ENCODE data around the gene CHST7.

CHST7 gene

GRCh38 chrX:46571423-46572339 lies 1.9 kb upstream of the CHST7 start:
- in situ Hi-C loops (cut with HindIII; ENCODE audit: low pct_ligation_motif_present, low pct_unique_long_range_greater_than_20kb, low sequenced_read_pairs), result no loop called here
- DNase-seq, result no peak

GRCh38 chrX:46572340-46572936 lies 1.1 kb upstream of the CHST7 start:
- no peak for DNase-seq
- in situ Hi-C loops (cut with HindIII; ENCODE audit: low pct_ligation_motif_present, low pct_unique_long_range_greater_than_20kb, low sequenced_read_pairs), result no loop called here

GRCh38 chrX:46573892-46574773 lies 568 bp downstream of the CHST7 start:
- in situ Hi-C loops (cut with HindIII; ENCODE audit: low pct_ligation_motif_present, low pct_unique_long_range_greater_than_20kb, low sequenced_read_pairs), result no loop called here
- DNase-seq, result peak; percentile 65

- in situ Hi-C loops (cut with HindIII; ENCODE audit: low pct_ligation_motif_present, low pct_unique_long_range_greater_than_20kb, low sequenced_read_pairs), result no loop called here
- no peak for DNase-seq
These were observed 1.3 kb downstream of the CHST7 start for GRCh38 chrX:46574774-46575381.

- no peak for DNase-seq
- in situ Hi-C loops (cut with HindIII; ENCODE audit: low pct_ligation_motif_present, low pct_unique_long_range_greater_than_20kb, low sequenced_read_pairs), result no loop called here
These were observed 2.0 kb downstream of the CHST7 start for GRCh38 chrX:46575586-46575985.

GRCh38 chrX:46575991-46576392 lies 2.4 kb downstream of the CHST7 start:
- no peak for DNase-seq
- in situ Hi-C loops (cut with HindIII; ENCODE audit: low pct_ligation_motif_present, low pct_unique_long_range_greater_than_20kb, low sequenced_read_pairs), result no loop called here

GRCh38 chrX:46576458-46576857 lies 2.9 kb downstream of the CHST7 start:
- DNase-seq, result no peak
- in situ Hi-C loops (cut with HindIII; ENCODE audit: low pct_ligation_motif_present, low pct_unique_long_range_greater_than_20kb, low sequenced_read_pairs), result no loop called here

- in situ Hi-C loops (cut with HindIII; ENCODE audit: low pct_ligation_motif_present, low pct_unique_long_range_greater_than_20kb, low sequenced_read_pairs), result no loop called here
- no peak for DNase-seq
These were observed 3.8 kb downstream of the CHST7 start for GRCh38 chrX:46577221-46578005.

- DNase-seq, result no peak
- in situ Hi-C loops (cut with HindIII; ENCODE audit: low pct_ligation_motif_present, low pct_unique_long_range_greater_than_20kb, low sequenced_read_pairs), result no loop called here
These were observed 5.7 kb downstream of the CHST7 start for GRCh38 chrX:46579250-46579649.

GRCh38 chrX:46580613-46581012 lies 7.0 kb downstream of the CHST7 start:
- in situ Hi-C loops (cut with HindIII; ENCODE audit: low pct_ligation_motif_present, low pct_unique_long_range_greater_than_20kb, low sequenced_read_pairs), result no loop called here
- no peak for DNase-seq

GRCh38 chrX:46582325-46582724 lies 8.8 kb downstream of the CHST7 start:
- peak; percentile 34 for DNase-seq

GRCh38 chrX:46582966-46583365 lies 9.4 kb downstream of the CHST7 start:
- in situ Hi-C loops (cut with HindIII; ENCODE audit: low pct_ligation_motif_present, low pct_unique_long_range_greater_than_20kb, low sequenced_read_pairs), result no loop called here
- peak; percentile 39 for DNase-seq

More at GRCh38 chrX:46582325-46582724, 8.8 kb downstream of the CHST7 start:
- in situ Hi-C loops (cut with HindIII; ENCODE audit: low pct_ligation_motif_present, low pct_unique_long_range_greater_than_20kb, low sequenced_read_pairs), result no loop called here

- in situ Hi-C loops (cut with HindIII; ENCODE audit: low pct_ligation_motif_present, low pct_unique_long_range_greater_than_20kb, low sequenced_read_pairs), result no loop called here
- no peak for DNase-seq
These were observed 11.2 kb downstream of the CHST7 start for GRCh38 chrX:46584736-46585135.

GRCh38 chrX:46587158-46587557 lies 13.6 kb downstream of the CHST7 start:
- DNase-seq, result no peak
- in situ Hi-C loops (cut with HindIII; ENCODE audit: low pct_ligation_motif_present, low pct_unique_long_range_greater_than_20kb, low sequenced_read_pairs), result no loop called here

- DNase-seq, result no peak
- in situ Hi-C loops (cut with HindIII; ENCODE audit: low pct_ligation_motif_present, low pct_unique_long_range_greater_than_20kb, low sequenced_read_pairs), result no loop called here
These were observed 14.2 kb downstream of the CHST7 start for GRCh38 chrX:46587753-46588171.

- in situ Hi-C loops (cut with HindIII; ENCODE audit: low pct_ligation_motif_present, low pct_unique_long_range_greater_than_20kb, low sequenced_read_pairs), result no loop called here
- DNase-seq, result peak; percentile 40
These were observed 14.7 kb downstream of the CHST7 start for GRCh38 chrX:46588263-46588662.

GRCh38 chrX:46589977-46590723 lies 16.6 kb downstream of the CHST7 start:
- peak; percentile 42 for DNase-seq
- in situ Hi-C loops (cut with HindIII; ENCODE audit: low pct_ligation_motif_present, low pct_unique_long_range_greater_than_20kb, low sequenced_read_pairs), result no loop called here

Data from ACHN (cell line).